T-helper 1 cell treated with Interleukin-12 subunit alpha and Interleukin-12 subunit beta and Interleukin-4 antibody, amounts not matched to agents 30 μg/mL and 1 μg/mL, for 36 hours (primary cell): Measurements from ENCODE around the gene SPINK4.

Experiments used
- H3K27ac Mint-ChIP-seq: one replicate; pipeline ENCODE4 v1.8.0; 2021; ENCODE audit warnings: mild to moderate bottlenecking, mixed read lengths
- H3K27me3 Mint-ChIP-seq: one replicate; pipeline ENCODE4 v1.8.0; 2021; ENCODE audit warnings: low read depth, mixed read lengths
- H3K36me3 Mint-ChIP-seq: one replicate; pipeline ENCODE4 v1.8.0; 2021; ENCODE audit warnings: low read depth, mixed read lengths
- H3K4me1 Mint-ChIP-seq: one replicate; pipeline ENCODE4 v1.8.0; 2021; ENCODE audit warnings: low read depth, mixed read lengths
- H3K4me3 Mint-ChIP-seq: one replicate; pipeline ENCODE4 v1.8.0; 2021; ENCODE audit warnings: mild to moderate bottlenecking, moderate library complexity, mixed read lengths
- H3K9me3 Mint-ChIP-seq: one replicate; pipeline ENCODE4 v1.8.0; 2021; ENCODE audit warnings: mixed read lengths

SPINK4 gene

DNA sequence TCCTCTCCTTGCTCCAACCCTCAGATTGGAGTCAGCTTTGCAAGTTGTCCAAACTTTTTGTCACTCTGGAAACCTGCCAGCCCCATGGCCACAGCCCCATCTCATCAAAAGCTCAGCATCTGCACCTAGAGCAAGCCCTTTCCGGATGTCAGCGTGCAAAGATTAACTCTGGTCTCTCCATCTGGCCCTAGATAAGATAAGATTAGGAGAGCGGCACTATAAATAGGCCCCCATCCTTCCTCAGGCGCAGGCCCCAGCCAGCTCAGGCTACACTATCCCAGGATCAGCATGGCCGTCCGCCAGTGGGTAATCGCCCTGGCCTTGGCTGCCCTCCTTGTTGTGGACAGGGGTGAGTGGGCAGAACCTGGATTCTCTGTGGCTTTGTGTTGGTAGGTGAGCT is at the start of gene SPINK4:
SPINK4 (plus strand) TSS at position 247 of the 400 bp plus-strand sequence; CDS start at position 289, 42 bp downstream.
- H3K9me3 Mint-ChIP-seq = no peaks in the 10 kb centered on the region
- no peak within 1 kb of the TSS for H3K4me3 Mint-ChIP-seq
- no peaks in the 10 kb centered on the region for H3K36me3 Mint-ChIP-seq
- no peak within 1 kb of the TSS for H3K27ac Mint-ChIP-seq
- peaks cover 8% of the 10 kb centered on the region for H3K4me1 Mint-ChIP-seq
- no peaks in the 10 kb centered on the region for H3K27me3 Mint-ChIP-seq

DNA sequence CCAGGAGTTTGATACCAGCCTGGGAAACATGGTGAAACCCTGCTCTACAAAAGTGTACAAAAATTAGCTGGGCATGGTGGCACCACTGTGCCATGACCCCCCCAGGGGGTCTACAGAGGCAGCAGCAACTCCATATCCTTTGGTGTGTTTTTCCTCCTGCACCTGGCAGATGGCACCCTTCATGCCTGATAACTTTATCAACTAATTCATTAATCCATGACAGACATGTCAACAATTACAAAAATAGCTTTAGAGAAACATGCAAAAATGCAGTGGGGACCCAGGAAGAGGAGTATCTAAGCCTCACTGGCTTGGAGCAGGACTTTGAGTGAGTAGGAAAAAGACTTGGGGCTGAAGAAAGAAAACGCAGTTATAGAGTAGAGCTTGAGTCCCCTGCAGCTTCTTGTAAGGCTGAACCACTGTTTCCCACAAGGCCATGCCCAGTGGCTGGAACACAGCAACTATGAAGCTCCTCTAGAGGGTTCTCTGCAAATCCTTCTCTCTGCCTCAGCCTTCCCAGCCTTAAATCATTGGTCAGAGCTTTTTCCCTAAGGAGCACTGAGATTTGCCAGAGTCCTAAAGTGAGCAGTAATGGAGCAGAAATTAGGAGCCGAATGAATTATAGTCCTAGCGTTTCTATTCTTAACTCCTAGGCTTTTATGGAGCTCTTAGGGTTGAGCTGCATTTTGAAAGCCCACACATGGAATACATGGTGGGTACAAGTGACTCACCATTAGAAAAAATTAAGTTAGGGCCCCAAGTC is 47.3 kb upstream of the SPINK4 start:
- Mint-ChIP-seq H3K27me3 (peaks cover 18% of the 10 kb centered on the region), H3K4me3 (no peak overlapping the region), H3K9me3 (no peaks in the 10 kb centered on the region), H3K4me1 (no peaks in the 10 kb centered on the region), H3K27ac (no peak overlapping the region), H3K36me3 (no peaks in the 10 kb centered on the region)

GRCh38 chr9:33193818-33194217 is 46.1 kb upstream of the SPINK4 start:
- no peak overlapping the region for H3K27ac Mint-ChIP-seq
- H3K4me3 Mint-ChIP-seq = no peak overlapping the region

DNA sequence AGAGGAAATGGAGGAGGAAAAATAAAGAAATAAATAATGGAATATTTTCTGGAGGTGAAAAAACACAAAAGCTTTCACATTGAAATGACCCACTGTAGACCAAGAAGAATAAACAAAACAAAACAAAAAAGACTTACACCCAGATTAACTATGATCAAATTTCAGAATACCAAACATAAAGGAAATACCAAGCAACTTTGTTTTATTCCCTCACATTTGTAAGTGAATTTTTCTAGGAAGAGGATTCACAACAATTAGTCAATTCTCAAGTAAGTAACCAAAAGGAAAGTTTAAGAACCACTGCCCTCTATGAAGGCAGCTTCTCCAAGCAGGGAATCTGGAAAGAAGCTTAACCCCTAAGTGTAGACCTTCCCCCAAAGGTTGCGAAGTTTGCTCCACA is 43.2 kb upstream of the SPINK4 start:
- Mint-ChIP-seq H3K27ac (no peak overlapping the region), H3K27me3 (peaks cover 16% of the 10 kb centered on the region), H3K4me1 (peaks cover 2% of the 10 kb centered on the region), H3K36me3 (no peaks in the 10 kb centered on the region), H3K9me3 (no peaks in the 10 kb centered on the region), H3K4me3 (no peak overlapping the region)

More at GRCh38 chr9:33193818-33194217, 46.1 kb upstream of the SPINK4 start:
- Mint-ChIP-seq H3K9me3 (no peaks in the 10 kb centered on the region), H3K4me1 (peaks cover 2% of the 10 kb centered on the region), H3K36me3 (no peaks in the 10 kb centered on the region), H3K27me3 (peaks cover 25% of the 10 kb centered on the region)

GRCh38 chr9:33197279-33198152 is 42.5 kb upstream of the SPINK4 start:
- Mint-ChIP-seq H3K27ac (no peak overlapping the region), H3K4me3 (no peak overlapping the region), H3K36me3 (no peaks in the 10 kb centered on the region), H3K9me3 (no peaks in the 10 kb centered on the region), H3K4me1 (peaks cover 9% of the 10 kb centered on the region), H3K27me3 (peaks cover 16% of the 10 kb centered on the region)

DNA sequence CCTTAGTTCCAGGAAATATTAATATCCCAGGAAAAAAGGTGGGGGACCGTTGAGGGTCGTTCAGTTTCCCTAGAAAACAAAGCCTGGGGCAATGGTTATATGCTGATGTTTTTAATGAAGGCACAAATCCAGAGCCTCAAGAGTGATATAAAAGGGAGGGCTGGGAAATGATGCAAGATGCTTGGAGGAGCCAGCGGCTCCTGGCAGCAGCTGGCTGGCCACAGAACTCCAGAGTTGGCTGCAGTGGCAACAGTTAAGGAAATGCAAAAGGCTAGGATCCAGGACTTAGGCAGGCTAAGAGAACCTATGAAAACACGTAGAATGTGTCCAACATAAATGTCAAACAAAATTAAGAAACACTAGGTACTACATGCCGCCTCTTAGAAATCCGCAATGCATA is 41.8 kb upstream of the SPINK4 start:
- Mint-ChIP-seq H3K27me3 (peaks cover 16% of the 10 kb centered on the region), H3K4me1 (peaks cover 16% of the 10 kb centered on the region), H3K27ac (no peak overlapping the region), H3K36me3 (no peaks in the 10 kb centered on the region), H3K9me3 (no peaks in the 10 kb centered on the region), H3K4me3 (no peak overlapping the region)

DNA sequence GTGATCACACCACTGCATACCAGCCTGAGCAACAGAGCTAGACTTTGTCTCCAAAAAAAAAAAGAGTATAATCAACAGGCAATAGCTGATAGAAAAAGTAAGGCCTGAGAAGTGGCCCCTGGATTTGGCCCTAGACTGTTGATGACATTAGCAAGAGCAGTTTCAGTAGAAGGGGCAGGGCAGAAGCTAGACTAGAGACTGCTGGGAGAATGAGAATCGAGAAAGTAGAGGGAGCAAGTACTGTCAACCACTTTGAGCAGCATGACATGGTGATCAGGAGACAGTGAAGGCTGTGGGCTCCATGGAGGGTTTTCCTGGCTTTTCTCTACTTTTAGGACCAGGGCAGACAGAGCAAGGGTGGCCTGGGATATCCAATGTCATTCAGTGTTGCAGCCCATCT is 37.9 kb upstream of the SPINK4 start:
- H3K27me3 Mint-ChIP-seq = peaks cover 14% of the 10 kb centered on the region
- H3K36me3 Mint-ChIP-seq = no peaks in the 10 kb centered on the region
- peaks cover 18% of the 10 kb centered on the region for H3K4me1 Mint-ChIP-seq
- H3K9me3 Mint-ChIP-seq = no peaks in the 10 kb centered on the region
- H3K27ac Mint-ChIP-seq = peak overlapping the region; percentile 51
- H3K4me3 Mint-ChIP-seq = peak overlapping the region; percentile 18

- Mint-ChIP-seq H3K27me3 (peaks cover 13% of the 10 kb centered on the region), H3K9me3 (no peaks in the 10 kb centered on the region), H3K27ac (peak overlapping the region; percentile 51), H3K4me3 (peak overlapping the region; percentile 50), H3K36me3 (no peaks in the 10 kb centered on the region), H3K4me1 (peaks cover 18% of the 10 kb centered on the region)
These were observed 37.3 kb upstream of the SPINK4 start for GRCh38 chr9:33202552-33203201.

DNA sequence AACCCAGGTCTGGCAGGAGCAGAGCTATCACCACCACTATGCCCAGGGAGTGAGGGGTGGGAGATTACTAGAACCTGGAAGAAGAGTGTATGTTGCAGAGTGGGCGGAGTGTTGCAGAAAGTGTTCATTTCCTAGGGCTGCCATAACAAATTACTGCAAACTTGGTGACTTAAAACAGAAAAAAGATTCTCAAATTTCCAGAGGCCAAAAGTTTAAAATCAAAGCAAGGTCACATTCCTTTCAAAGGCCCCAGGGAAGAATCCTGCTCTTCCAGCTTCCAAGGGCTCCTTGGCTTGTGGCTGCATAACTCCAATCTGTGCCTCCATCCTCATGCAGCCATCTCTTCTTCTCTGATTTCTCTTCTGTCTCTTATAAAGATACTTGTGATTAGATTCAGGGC is 30.6 kb upstream of the SPINK4 start:
- H3K36me3 Mint-ChIP-seq = no peaks in the 10 kb centered on the region
- no peaks in the 10 kb centered on the region for H3K9me3 Mint-ChIP-seq
- no peak overlapping the region for H3K27ac Mint-ChIP-seq
- no peak overlapping the region for H3K4me3 Mint-ChIP-seq
- H3K4me1 Mint-ChIP-seq = peaks cover 6% of the 10 kb centered on the region
- H3K27me3 Mint-ChIP-seq = peaks cover 7% of the 10 kb centered on the region

DNA sequence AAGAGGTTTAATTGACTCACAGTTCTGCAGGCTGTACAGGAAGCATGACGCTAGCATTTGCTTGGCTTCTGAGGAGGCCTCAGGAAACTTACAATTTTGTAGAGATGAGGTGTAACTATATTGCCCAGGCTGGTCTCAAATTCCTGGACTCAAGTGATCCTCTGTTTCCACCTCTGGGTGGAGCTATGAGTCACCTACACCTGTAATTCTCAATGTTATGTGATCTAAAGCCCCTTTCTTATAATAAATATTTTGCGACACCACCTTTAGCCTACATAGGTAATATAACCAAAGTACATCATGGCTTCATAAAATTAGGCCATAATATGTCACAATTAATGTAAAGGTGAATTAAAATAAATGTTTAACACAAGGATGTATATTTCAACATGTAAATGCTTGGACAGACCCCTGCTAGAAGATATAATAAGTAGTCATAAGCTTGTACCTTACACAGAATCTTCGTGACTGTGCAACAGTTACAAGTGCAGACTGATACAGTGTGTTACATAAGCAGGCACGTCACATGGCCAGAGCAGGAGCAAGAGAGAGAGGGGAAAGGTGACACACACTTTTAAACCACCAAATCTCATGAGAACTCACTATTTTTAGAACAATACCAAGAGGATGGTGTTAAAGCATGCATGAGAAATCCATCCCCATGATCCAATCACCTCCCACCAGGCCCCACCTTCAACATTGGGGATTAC is 29.8 kb upstream of the SPINK4 start:
- Mint-ChIP-seq H3K27ac (no peak overlapping the region), H3K9me3 (no peaks in the 10 kb centered on the region), H3K4me1 (peaks cover 6% of the 10 kb centered on the region), H3K27me3 (peaks cover 11% of the 10 kb centered on the region), H3K4me3 (no peak overlapping the region), H3K36me3 (no peaks in the 10 kb centered on the region)

GRCh38 chr9:33211695-33212393 is 28.1 kb upstream of the SPINK4 start:
- no peaks in the 10 kb centered on the region for H3K9me3 Mint-ChIP-seq
- H3K27ac Mint-ChIP-seq = no peak overlapping the region
- peaks cover 6% of the 10 kb centered on the region for H3K4me1 Mint-ChIP-seq
- no peaks in the 10 kb centered on the region for H3K36me3 Mint-ChIP-seq
- H3K27me3 Mint-ChIP-seq = peaks cover 25% of the 10 kb centered on the region
- no peak overlapping the region for H3K4me3 Mint-ChIP-seq

GRCh38 chr9:33220681-33221567 is 19.0 kb upstream of the SPINK4 start:
- Mint-ChIP-seq H3K9me3 (no peaks in the 10 kb centered on the region), H3K27ac (peak overlapping the region; percentile 14)

GRCh38 chr9:33221568-33221884 is 18.4 kb upstream of the SPINK4 start:
- H3K27me3 Mint-ChIP-seq = peaks cover 14% of the 10 kb centered on the region
- H3K27ac Mint-ChIP-seq = no peak overlapping the region
- no peaks in the 10 kb centered on the region for H3K9me3 Mint-ChIP-seq
- H3K4me3 Mint-ChIP-seq = no peak overlapping the region
- peaks cover 20% of the 10 kb centered on the region for H3K4me1 Mint-ChIP-seq
- no peaks in the 10 kb centered on the region for H3K36me3 Mint-ChIP-seq

More at GRCh38 chr9:33220681-33221567, 19.0 kb upstream of the SPINK4 start:
- Mint-ChIP-seq H3K27me3 (peaks cover 19% of the 10 kb centered on the region), H3K36me3 (no peaks in the 10 kb centered on the region), H3K4me3 (no peak overlapping the region), H3K4me1 (peaks cover 19% of the 10 kb centered on the region)
